ENCODE measurements around the gene RNU6-9.

- TF ChIP-seq CTCF (IDR thresholded peaks at IDR 0.05) (no peak), POLR2A (IDR thresholded peaks at IDR 0.05) (no peak)
These were observed 5.7 kb upstream of the RNU6-9 start for GRCh38 chr19:887599-887998.
